ENCODE measurements around the gene GRM7.

GRM7 gene

DNA sequence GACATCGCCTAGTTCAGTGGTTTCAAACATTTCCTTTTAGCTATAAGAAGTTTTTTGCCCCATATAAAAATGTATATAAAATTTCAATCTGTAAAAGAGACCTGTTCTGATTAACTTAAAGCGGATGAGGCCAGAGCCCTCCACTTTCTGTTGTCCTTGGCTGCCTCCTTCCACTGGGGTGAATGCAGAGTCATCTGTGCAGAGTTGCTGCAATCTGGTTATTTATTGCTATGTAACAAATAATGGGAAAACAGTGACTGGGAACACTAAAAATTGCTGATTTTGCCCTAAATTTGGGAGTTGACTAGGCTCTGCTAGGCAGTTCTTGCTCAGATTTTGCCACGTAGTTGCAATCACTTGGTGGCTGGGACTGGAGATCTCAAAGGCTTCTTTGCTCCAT is 637.8 kb downstream of the GRM7 start:
- TF ChIP-seq EZH2phosphoT487 (IDR thresholded peaks at IDR 0.05; ENCODE audit: low read depth), result no peak
- TF ChIP-seq CTCF (IDR thresholded peaks at IDR 0.05; ENCODE audit: low read depth, low read length), result no peak
- Histone ChIP-seq H3K9ac (ENCODE audit: low read length) (no peak overlapping the region), H3K4me3 (ENCODE audit: low read length) (no peak overlapping the region), H3K4me1 (ENCODE audit: low read length) (no peaks in the 10 kb centered on the region), H3K4me2 (ENCODE audit: low read length) (no peak overlapping the region), H3K36me3 (replicated peaks; ENCODE audit: low read depth, low read length) (no peaks in the 10 kb centered on the region), H4K20me1 (ENCODE audit: insufficient read depth, low read length) (no peaks in the 10 kb centered on the region), H3K9me3 (ENCODE audit: insufficient read depth, low read length) (no peaks in the 10 kb centered on the region), H3K27me3 (ENCODE audit: low read depth, low read length) (no peaks in the 10 kb centered on the region), H3K79me2 (ENCODE audit: low read length) (no peaks in the 10 kb centered on the region), H3K27ac (ENCODE audit: low read length) (no peak overlapping the region), H2AFZ (ENCODE audit: low read depth, low read length) (no peak overlapping the region)

DNA sequence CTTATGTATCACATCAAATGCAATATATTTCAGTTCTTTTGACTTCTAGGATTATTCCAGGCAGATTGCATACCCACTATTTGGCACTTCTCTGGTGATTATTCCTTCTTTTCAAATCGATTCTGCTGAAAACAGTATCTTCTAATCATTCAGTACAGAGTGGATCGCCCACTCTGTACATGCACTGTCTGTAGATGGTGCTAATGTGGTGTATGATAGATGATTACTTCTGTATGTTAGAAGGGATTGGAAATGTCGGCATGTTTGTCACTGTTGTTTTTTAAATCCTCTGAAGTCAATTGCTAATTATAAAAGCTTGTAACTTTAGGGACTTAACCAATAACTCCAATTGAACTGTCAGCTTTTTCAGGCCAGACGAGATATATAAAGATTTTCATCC is 642.5 kb downstream of the GRM7 start:
- no peak overlapping the region for H3K4me2 ChIP-seq (ENCODE audit: low read length)
- H3K27me3 ChIP-seq (ENCODE audit: low read depth, low read length), result no peaks in the 10 kb centered on the region
- TF ChIP-seq EZH2phosphoT487 (IDR thresholded peaks at IDR 0.05; ENCODE audit: low read depth) (no peak), CTCF (IDR thresholded peaks at IDR 0.05; ENCODE audit: low read depth, low read length) (peak; percentile 21)
- no peaks in the 10 kb centered on the region for H4K20me1 ChIP-seq (ENCODE audit: insufficient read depth, low read length)
- H3K27ac ChIP-seq (ENCODE audit: low read length), result no peak overlapping the region
- H2AFZ ChIP-seq (ENCODE audit: low read depth, low read length), result no peak overlapping the region
- no peaks in the 10 kb centered on the region for H3K4me1 ChIP-seq (ENCODE audit: low read length)
- H3K9ac ChIP-seq (ENCODE audit: low read length), result no peak overlapping the region
- no peaks in the 10 kb centered on the region for H3K36me3 ChIP-seq (replicated peaks; ENCODE audit: low read depth, low read length)
- H3K4me3 ChIP-seq (ENCODE audit: low read length), result no peak overlapping the region
- no peaks in the 10 kb centered on the region for H3K9me3 ChIP-seq (ENCODE audit: insufficient read depth, low read length)
- H3K79me2 ChIP-seq (ENCODE audit: low read length), result no peaks in the 10 kb centered on the region

DNA sequence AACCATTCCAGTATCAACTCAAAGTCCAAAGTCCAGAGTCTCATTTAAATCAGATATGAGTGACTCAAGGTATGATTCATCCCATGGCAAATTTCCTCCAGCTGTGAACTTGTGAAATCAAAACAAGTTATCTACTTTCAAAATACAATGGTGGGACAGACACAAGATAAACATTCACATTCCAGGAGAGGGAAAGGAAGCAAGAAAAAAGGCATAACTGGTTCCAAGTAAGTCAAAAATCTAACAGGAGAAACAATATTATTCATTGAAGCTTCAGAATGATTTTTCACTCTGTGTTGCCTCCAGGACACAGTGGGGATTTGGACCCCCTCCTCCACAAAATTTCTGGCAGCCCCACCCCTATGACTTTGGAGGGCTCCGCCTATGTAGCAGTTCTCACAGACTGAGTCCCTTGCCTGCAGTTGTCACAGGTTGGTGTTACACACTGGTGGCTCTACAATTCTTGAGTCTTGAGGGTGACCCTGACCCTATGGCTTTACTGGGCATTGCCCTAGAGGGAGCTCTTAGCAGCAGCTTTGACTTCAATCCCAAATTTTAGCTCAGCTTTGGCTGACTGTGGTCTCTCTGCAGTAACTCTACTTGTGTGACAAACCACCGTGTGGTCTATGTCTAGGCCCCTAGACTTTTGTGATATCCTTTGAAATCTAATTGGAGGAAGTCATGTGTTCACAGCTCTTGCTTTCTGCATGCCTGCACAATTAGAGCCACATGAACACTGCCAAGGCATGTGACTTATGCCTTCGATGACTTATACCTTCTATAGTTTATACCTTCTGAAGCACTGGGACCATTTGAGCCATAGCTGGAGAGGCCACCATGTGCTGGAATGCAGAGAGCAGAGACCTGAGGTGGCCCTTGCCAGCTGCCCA is 644.2 kb downstream of the GRM7 start:
- no peak for TF ChIP-seq EZH2phosphoT487 (IDR thresholded peaks at IDR 0.05; ENCODE audit: low read depth)
- TF ChIP-seq CTCF (IDR thresholded peaks at IDR 0.05; ENCODE audit: low read depth, low read length), result no peak

DNA sequence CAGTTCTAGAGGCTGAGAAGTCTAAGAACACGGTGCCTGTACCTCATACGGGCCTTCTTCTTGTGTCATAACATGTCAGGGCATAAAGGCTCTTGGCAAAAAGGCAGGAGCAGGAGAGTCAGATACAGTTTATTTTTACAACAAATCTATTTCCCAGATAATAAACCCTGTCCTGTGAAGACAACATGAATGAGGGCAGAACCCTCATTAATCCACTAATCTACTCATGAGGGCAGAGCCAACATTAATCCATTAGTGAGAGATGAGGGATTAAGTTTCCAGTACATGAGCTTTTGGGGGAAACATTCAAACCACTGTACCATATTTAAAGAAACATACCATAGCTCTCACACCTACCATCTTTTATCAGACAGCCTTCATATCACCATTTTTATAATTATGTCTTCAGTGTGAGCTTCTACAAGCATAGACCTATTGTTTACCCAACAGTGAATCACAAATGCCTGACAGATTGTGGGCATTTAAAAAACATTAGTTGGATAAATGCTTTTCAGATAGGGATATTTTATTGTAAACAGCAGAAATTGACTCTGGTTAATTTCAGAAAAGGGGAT is 645.8 kb downstream of the GRM7 start:
- Histone ChIP-seq H3K27ac (ENCODE audit: low read length) (no peak overlapping the region), H3K9ac (ENCODE audit: low read length) (no peak overlapping the region), H3K27me3 (ENCODE audit: low read depth, low read length) (no peaks in the 10 kb centered on the region), H3K4me1 (ENCODE audit: low read length) (no peaks in the 10 kb centered on the region), H4K20me1 (ENCODE audit: insufficient read depth, low read length) (no peaks in the 10 kb centered on the region), H3K4me2 (ENCODE audit: low read length) (no peak overlapping the region), H3K9me3 (ENCODE audit: insufficient read depth, low read length) (no peaks in the 10 kb centered on the region), H3K36me3 (replicated peaks; ENCODE audit: low read depth, low read length) (no peaks in the 10 kb centered on the region), H2AFZ (ENCODE audit: low read depth, low read length) (no peak overlapping the region), H3K79me2 (ENCODE audit: low read length) (no peaks in the 10 kb centered on the region), H3K4me3 (ENCODE audit: low read length) (no peak overlapping the region)
- no peak for TF ChIP-seq CTCF (IDR thresholded peaks at IDR 0.05; ENCODE audit: low read depth, low read length)
- TF ChIP-seq EZH2phosphoT487 (IDR thresholded peaks at IDR 0.05; ENCODE audit: low read depth), result no peak

More for the DNA sequence above, 644.2 kb downstream of the GRM7 start:
- H3K9me3 ChIP-seq (ENCODE audit: insufficient read depth, low read length), result no peaks in the 10 kb centered on the region
- no peaks in the 10 kb centered on the region for H3K4me1 ChIP-seq (ENCODE audit: low read length)
- no peaks in the 10 kb centered on the region for H3K27me3 ChIP-seq (ENCODE audit: low read depth, low read length)
- no peak overlapping the region for H3K9ac ChIP-seq (ENCODE audit: low read length)
- no peak overlapping the region for H3K4me2 ChIP-seq (ENCODE audit: low read length)
- no peak overlapping the region for H2AFZ ChIP-seq (ENCODE audit: low read depth, low read length)
- H3K4me3 ChIP-seq (ENCODE audit: low read length), result no peak overlapping the region
- no peaks in the 10 kb centered on the region for H4K20me1 ChIP-seq (ENCODE audit: insufficient read depth, low read length)
- H3K79me2 ChIP-seq (ENCODE audit: low read length), result no peaks in the 10 kb centered on the region
- no peak overlapping the region for H3K27ac ChIP-seq (ENCODE audit: low read length)
- no peaks in the 10 kb centered on the region for H3K36me3 ChIP-seq (replicated peaks; ENCODE audit: low read depth, low read length)
